H1 (cell line): ENCODE measurements around the gene ST6GALNAC2. TPM values are rescaled to one million over a fixed set of nuclear protein-coding genes. Genes with fewer than 3 reads are reported as not detected.

Source experiments
- CTCF ChIA-PET: fragments of 300-600 bp; sonication (Branson Sonifier 250); formaldehyde crosslinking; loops from one replicate; lab custom pipeline; 2021; ENCODE audit not compliant: partially characterized antibody; lab: Charles Lee
- POLR2A ChIA-PET: fragments of 300-600 bp; sonication (Branson Sonifier 250); formaldehyde crosslinking; loops from one replicate; lab custom pipeline; 2021; ENCODE audit warnings: inconsistent platforms; ENCODE audit not compliant: partially characterized antibody; lab: Charles Lee
- DNase-seq, 2 experiments: peaks; one replicate each; pipeline versions ENCODE4 v3.0.0 to v3.0.0-alpha.2; 2010 to 2022; ENCODE audit warnings: low spot score in 2 of 2, low read depth in 1 of 2, mixed read lengths in 1 of 2
- FAIRE-seq: peaks from 2 replicates; lab custom pipeline; 2011; peaks lifted over from hg19 to GRCh38; lab: Jason Lieb, UNC
- H2AFZ ChIP-seq: 2 replicates; pipeline ENCODE4 v1.8.1; 2012; ENCODE audit warnings: low read length, inconsistent platforms
- H2AK5ac ChIP-seq: 2 replicates; pipeline ENCODE4 v1.6.1; 2013; ENCODE audit warnings: low read depth, low read length
- H2BK120ac ChIP-seq: replicated peaks from 2 replicates; pipeline ENCODE3; 2013; ENCODE audit warnings: low read depth, low read length, inconsistent platforms
- H2BK12ac ChIP-seq: 2 replicates; pipeline ENCODE4 v1.6.1; 2013; ENCODE audit warnings: low read depth, low read length
- H2BK15ac ChIP-seq: 2 replicates; pipeline ENCODE4 v1.6.1; 2013; ENCODE audit warnings: low read length
- H2BK20ac ChIP-seq: 2 replicates; pipeline ENCODE4 v1.6.1; 2013; ENCODE audit warnings: low read length
- H2BK5ac ChIP-seq: 2 replicates; pipeline ENCODE4 v1.6.1; 2013; ENCODE audit warnings: low read depth, low read length
- H3K14ac ChIP-seq: 2 replicates; pipeline ENCODE4 v1.6.1; 2013; ENCODE audit warnings: inconsistent platforms; ENCODE audit not compliant: insufficient read length
- H3K18ac ChIP-seq: 2 replicates; pipeline ENCODE4 v1.6.1; 2013; ENCODE audit warnings: low read length; ENCODE audit errors: extremely low read depth
- H3K23ac ChIP-seq: 2 replicates; pipeline ENCODE4 v1.6.1; 2013; ENCODE audit warnings: inconsistent platforms; ENCODE audit not compliant: insufficient read length
- H3K23me2 ChIP-seq: 2 replicates; pipeline ENCODE4 v1.6.1; 2013; ENCODE audit warnings: low read depth, low read length
- H3K27ac ChIP-seq: 2 replicates; pipeline ENCODE4 v1.6.1; 2011; ENCODE audit warnings: low read depth, low read length, inconsistent platforms
- H3K27me3 ChIP-seq, 4 experiments: replicated peaks in 1 of 4; 1 replicate in 1 of 4; 2 replicates in 3 of 4; pipeline versions ENCODE4 v1.6.1 to v1.8.1; 2011 to 2013; ENCODE audit warnings: low read length in 3 of 4, mild to moderate bottlenecking in 3 of 4, inconsistent platforms in 2 of 4, mixed read lengths in 2 of 4, moderate library complexity in 1 of 4; ENCODE audit not compliant: control insufficient read depth in 3 of 4, insufficient read depth in 3 of 4; ENCODE audit errors: extremely low read depth in 1 of 4
- H3K36me3 ChIP-seq, 4 experiments: 2 replicates each; pipeline versions ENCODE4 v1.6.1 to v1.8.1; 2011 to 2013; ENCODE audit warnings: mild to moderate bottlenecking in 4 of 4, low read length in 3 of 4, moderate library complexity in 2 of 4, control low read depth in 1 of 4, inconsistent platforms in 1 of 4; ENCODE audit not compliant: insufficient read depth in 4 of 4, control insufficient read depth in 2 of 4
- H3K4ac ChIP-seq: replicated peaks from 2 replicates; pipeline ENCODE3; 2013; ENCODE audit warnings: low read length, low read depth, mixed read lengths, inconsistent platforms; ENCODE audit not compliant: insufficient read length
- H3K4me1 ChIP-seq, 4 experiments: replicated peaks in 1 of 4; 1 replicate in 1 of 4; 2 replicates in 3 of 4; pipeline versions ENCODE4 v1.6.1 to v1.8.1; 2011 to 2013; ENCODE audit warnings: low read length in 3 of 4, inconsistent platforms in 2 of 4, mixed read lengths in 1 of 4; ENCODE audit not compliant: insufficient read depth in 4 of 4, control insufficient read depth in 3 of 4
- H3K4me2 ChIP-seq, 2 experiments: 2 replicates each; pipeline versions ENCODE4 v1.6.1 to v1.8.1; 2011 to 2013; ENCODE audit warnings: low read depth in 2 of 2, low read length in 2 of 2, control low read depth in 1 of 2, inconsistent platforms in 1 of 2, mild to moderate bottlenecking in 1 of 2; ENCODE audit not compliant: insufficient read depth in 1 of 2
- H3K4me3 ChIP-seq, 4 experiments: fragments of 200-600, 300-600 bp in 1 of 4; sonication (generic), shearing (Covaris generic), sonication (Bioruptor Twin) in 1 of 4; 2 replicates each; pipeline versions ENCODE4 v1.5.1 to v1.8.1; 2011 to 2016; ENCODE audit warnings: low read length in 4 of 4, low read depth in 3 of 4, control low read depth in 2 of 4, inconsistent platforms in 2 of 4, mild to moderate bottlenecking in 2 of 4, mixed read lengths in 1 of 4, moderate library complexity in 1 of 4; ENCODE audit not compliant: insufficient read depth in 2 of 4; ENCODE audit errors: extremely low read depth in 1 of 4
- H3K56ac ChIP-seq: replicated peaks from 2 replicates; pipeline ENCODE3; 2013; ENCODE audit warnings: low read depth, mild to moderate bottlenecking, mixed read lengths, low read length, inconsistent platforms; ENCODE audit not compliant: insufficient read length
- H3K79me1 ChIP-seq: 2 replicates; pipeline ENCODE4 v1.6.1; 2013; ENCODE audit warnings: low read depth, low read length, control low read depth
- H3K79me2 ChIP-seq, 2 experiments: 2 replicates each; pipeline versions ENCODE4 v1.6.1 to v1.8.1; 2012 to 2013; ENCODE audit warnings: low read length in 2 of 2, mild to moderate bottlenecking in 2 of 2, inconsistent platforms in 1 of 2; ENCODE audit not compliant: insufficient read depth in 2 of 2, control insufficient read depth in 1 of 2
- H3K9ac ChIP-seq, 4 experiments: replicated peaks in 1 of 4; 1 replicate in 1 of 4; 2 replicates in 3 of 4; pipeline versions ENCODE4 v1.6.1 to v1.8.1; 2011 to 2013; ENCODE audit warnings: low read depth in 3 of 4, low read length in 3 of 4, control low read depth in 2 of 4, mild to moderate bottlenecking in 2 of 4, moderate library complexity in 2 of 4, inconsistent platforms in 1 of 4; ENCODE audit errors: extremely low read depth in 1 of 4
- H3K9me3 ChIP-seq, 2 experiments: 2 replicates each; pipeline versions ENCODE4 v1.6.1 to v1.8.1; 2012 to 2013; ENCODE audit warnings: mild to moderate bottlenecking in 2 of 2, moderate library complexity in 2 of 2, control low read depth in 1 of 2, inconsistent platforms in 1 of 2, low read depth in 1 of 2, low read length in 1 of 2, mixed read lengths in 1 of 2; ENCODE audit not compliant: insufficient read depth in 2 of 2
- H4K20me1 ChIP-seq, 2 experiments: replicated peaks in 1 of 2; 2 replicates each; pipeline versions ENCODE3 to v1.8.1; 2011 to 2013; ENCODE audit warnings: inconsistent platforms in 2 of 2, low read length in 2 of 2, mild to moderate bottlenecking in 1 of 2; ENCODE audit not compliant: insufficient read depth in 2 of 2, control insufficient read depth in 1 of 2
- H4K5ac ChIP-seq: 2 replicates; pipeline ENCODE4 v1.6.1; 2013; ENCODE audit warnings: low read length, low read depth, mixed read lengths, inconsistent platforms; ENCODE audit not compliant: insufficient read length
- H4K8ac ChIP-seq: 2 replicates; pipeline ENCODE4 v1.8.0; 2013; ENCODE audit warnings: mild to moderate bottlenecking, moderate library complexity, low read length, inconsistent platforms; ENCODE audit not compliant: insufficient read depth; ENCODE audit errors: extremely low read depth
- H4K91ac ChIP-seq: replicated peaks from 2 replicates; pipeline ENCODE3; 2013; ENCODE audit warnings: low read length, mixed read lengths, inconsistent platforms; ENCODE audit not compliant: insufficient read length
- POLR2A ChIP-seq, 2 experiments: IDR thresholded peaks; 1 replicate in 1 of 2; 2 replicates in 1 of 2; pipeline ENCODE4 v1.6.1; 2011; ENCODE audit warnings: low read depth in 2 of 2, low read length in 2 of 2, mild to moderate bottlenecking in 2 of 2; ENCODE audit errors: control extremely low read depth in 1 of 2
- POLR2AphosphoS5 ChIP-seq: IDR thresholded peaks from 2 replicates; pipeline ENCODE4 v1.6.1; 2011; ENCODE audit warnings: low read depth, low read length
- RAD21 ChIP-seq, 2 experiments: IDR thresholded peaks in 1 of 2; conservative IDR thresholded peaks in 1 of 2; 2 replicates each; pipeline ENCODE4 v1.6.1; 2011; ENCODE audit warnings: low read depth in 2 of 2, low read length in 2 of 2, improper control_type of control experiment in 1 of 2, inconsistent platforms in 1 of 2, mild to moderate bottlenecking in 1 of 2, moderate library complexity in 1 of 2
- TAF7 ChIP-seq: optimal IDR thresholded peaks from 2 replicates; pipeline ENCODE3; 2011; ENCODE audit warnings: low read depth, mild to moderate bottlenecking, inconsistent platforms, low read length, moderate library complexity, borderline replicate concordance
- WGBS, 2 experiments: shearing (Covaris generic) in 1 of 2; methylation state at CpG; one replicate each; pipeline versions ENCODE4 v1.1.6 to v1.1.7; 2013 to 2015; ENCODE audit warnings: low lambda C conversion rate in 2 of 2, mixed read lengths in 2 of 2, inconsistent platforms in 1 of 2, low coverage in 1 of 2, missing lambda C conversion rate in 1 of 2; ENCODE audit not compliant: insufficient replicate concordance in 2 of 2, insufficient coverage in 1 of 2, insufficient read length in 1 of 2; ENCODE audit errors: extremely low coverage in 1 of 2, missing lambda C conversion rate in 1 of 2; 5-methylcytosine and 5-hydroxymethylcytosine counted together
- polyA plus RNA-seq, 7 experiments: library from polyadenylated mRNA; depleted of rRNA in 3 of 7; stranded (reverse) in 5 of 7; unstranded in 2 of 7; fragments of >200 nt in 5 of 7; fragments of 200-250 nt in 2 of 7; gene quantifications; 1 replicate in 5 of 7; 2 replicates in 1 of 7; 4 replicates in 1 of 7; pipeline versions ENCODE4 v1.2.1 to v1.2.3, GENCODE V29; 2011 to 2013; ENCODE audit warnings: missing spikeins in 2 of 7, mixed read lengths in 2 of 7
- total RNA-seq: library from RNA; stranded (reverse); fragmentation: NEBNext Ultra II Directional; extraction: Animal tissue kit (Norgen Biotek cat#: 25700); gene quantifications from 2 replicates; pipeline ENCODE4 v1.2.1, GENCODE V29; 2021
- TF ChIP-seq, protein P1 (sequence below), 3 experiments: IDR thresholded peaks; 1 replicate in 2 of 3; 2 replicates in 1 of 3; pipeline versions ENCODE4 v1.5.1 to v1.6.1; 2011; ENCODE audit warnings: low read length in 3 of 3, mild to moderate bottlenecking in 3 of 3, inconsistent platforms in 2 of 3, low read depth in 1 of 3, moderate library complexity in 1 of 3; ENCODE audit not compliant: insufficient read depth in 1 of 3; ENCODE audit errors: control extremely low read depth in 1 of 3

Gene ST6GALNAC2
- total and polyA plus RNA-seq, 2 of the 8 experiments (the other 6 are each of a cell fraction or from before 2014, with no cell fraction given): 0.09 TPM; not detected in 1

DNA sequence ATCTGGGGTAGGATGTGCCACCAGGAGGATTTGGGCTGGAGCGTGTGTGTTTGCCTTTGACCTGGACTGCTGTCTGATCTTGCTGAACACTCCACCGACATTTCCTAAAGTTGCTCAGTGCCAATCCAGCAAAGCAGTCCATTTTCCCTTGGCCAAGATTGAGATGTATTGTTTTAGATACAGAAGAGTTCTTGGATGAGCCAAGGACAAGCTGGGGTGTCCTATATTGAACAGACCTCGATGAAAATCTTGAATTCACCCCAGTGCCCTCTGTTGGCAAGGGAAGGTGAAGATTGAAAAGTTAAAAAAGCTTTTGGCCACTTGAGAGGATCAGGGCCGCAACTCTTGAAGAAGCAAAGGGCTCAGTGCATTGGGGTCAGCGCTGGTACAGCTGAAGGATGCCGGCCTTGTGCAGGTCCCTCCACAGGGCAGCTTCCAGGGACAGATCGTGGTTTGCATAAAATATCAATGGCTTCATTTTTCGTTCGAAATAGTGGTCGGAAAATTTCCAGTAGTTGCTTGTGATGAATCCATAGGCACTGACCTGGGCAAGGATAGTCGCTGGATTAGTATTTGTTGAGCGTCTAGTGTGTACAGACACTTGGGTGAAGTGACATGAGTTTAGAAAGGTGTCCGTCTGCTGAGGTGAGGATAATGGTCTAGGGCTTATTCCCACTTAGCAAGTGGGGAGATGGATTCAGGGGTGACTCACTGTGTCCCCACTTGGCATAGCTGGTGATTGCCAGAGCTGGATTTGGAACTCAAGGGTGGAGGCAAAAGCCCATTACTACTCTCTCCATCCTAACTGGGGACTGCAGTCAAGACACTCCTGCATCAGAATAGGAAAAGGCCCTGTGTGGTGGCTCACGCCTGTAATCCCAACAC lies 19.7 kb downstream of the ST6GALNAC2 start:
- DNase-seq (no peak), FAIRE-seq (no peak)
- H3K36me3 ChIP-seq: peaks cover 22 to 50% (median 37%) of the 10 kb centered on the region in 4 experiments
- no peak overlapping the region for H2BK120ac ChIP-seq
- H2AK5ac ChIP-seq: no peak overlapping the region
- no peak overlapping the region for H3K23ac ChIP-seq
- no peak overlapping the region for H3K9ac ChIP-seq
- H3K4ac ChIP-seq: no peak overlapping the region
- H3K23me2 ChIP-seq: no peaks in the 10 kb centered on the region; the same call in 1 of the 2 replicates
- peaks cover 10% of the 10 kb centered on the region for H3K79me1 ChIP-seq
- ChIA-PET CTCF (interaction anchor here (0.8 to 9.3 kb wide), 20 partner anchors 9 to 704 kb away, joined by 3 to 71 read pairs (median 4); no protein-coding TSS in a partner anchor), POLR2A (interaction anchor here (0.7 to 7.7 kb wide), 24 partner anchors 7 to 118 kb away, joined by 3 to 133 read pairs (median 4); partner anchors contain the start of genes PRCD and ST6GALNAC2)
- peaks cover 32 to 35% of the 10 kb centered on the region in 2 experiments for H4K20me1 ChIP-seq
- no peak overlapping the region for H3K4me3 ChIP-seq
- no peak overlapping the region for H2BK5ac ChIP-seq
- H3K56ac ChIP-seq: no peak overlapping the region
- no peak overlapping the region for H3K18ac ChIP-seq
- TF ChIP-seq POLR2A (IDR thresholded peaks at IDR 0.05; ENCODE audit: control extremely low read depth in 1 of 2, low read depth in 2 of 2, low read length in 2 of 2): peak in 1 of 2 experiments; percentile 15
- TF ChIP-seq, protein P1, sequence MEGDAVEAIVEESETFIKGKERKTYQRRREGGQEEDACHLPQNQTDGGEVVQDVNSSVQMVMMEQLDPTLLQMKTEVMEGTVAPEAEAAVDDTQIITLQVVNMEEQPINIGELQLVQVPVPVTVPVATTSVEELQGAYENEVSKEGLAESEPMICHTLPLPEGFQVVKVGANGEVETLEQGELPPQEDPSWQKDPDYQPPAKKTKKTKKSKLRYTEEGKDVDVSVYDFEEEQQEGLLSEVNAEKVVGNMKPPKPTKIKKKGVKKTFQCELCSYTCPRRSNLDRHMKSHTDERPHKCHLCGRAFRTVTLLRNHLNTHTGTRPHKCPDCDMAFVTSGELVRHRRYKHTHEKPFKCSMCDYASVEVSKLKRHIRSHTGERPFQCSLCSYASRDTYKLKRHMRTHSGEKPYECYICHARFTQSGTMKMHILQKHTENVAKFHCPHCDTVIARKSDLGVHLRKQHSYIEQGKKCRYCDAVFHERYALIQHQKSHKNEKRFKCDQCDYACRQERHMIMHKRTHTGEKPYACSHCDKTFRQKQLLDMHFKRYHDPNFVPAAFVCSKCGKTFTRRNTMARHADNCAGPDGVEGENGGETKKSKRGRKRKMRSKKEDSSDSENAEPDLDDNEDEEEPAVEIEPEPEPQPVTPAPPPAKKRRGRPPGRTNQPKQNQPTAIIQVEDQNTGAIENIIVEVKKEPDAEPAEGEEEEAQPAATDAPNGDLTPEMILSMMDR (IDR thresholded peaks at IDR 0.05; ENCODE audit: control extremely low read depth in 1 of 3, insufficient read depth in 1 of 3, low read depth in 1 of 3, low read length in 3 of 3): peak in 1 of 3 experiments; percentile 14; a peak in 1 of 4 replicates
- TF ChIP-seq POLR2AphosphoS5: peak; percentile 41
- TF ChIP-seq RAD21 (IDR thresholded peaks at IDR 0.05 in 1 of 2, conservative IDR thresholded peaks at IDR 0.05 in 1 of 2; ENCODE audit: low read depth in 2 of 2, low read length in 2 of 2): peak in 1 of 2 experiments; percentile 17; a peak in 2 of 4 replicates
- TF ChIP-seq TAF7: no peak
- WGBS, 2 experiments: 92% methylated on average over 14 of the region's 14 CpGs; no CpG with 5 or more reads in 1 of the 2 experiments
- H3K4me2 ChIP-seq: no peak overlapping the region
- no peak overlapping the region for H2BK20ac ChIP-seq
- H3K4me1 ChIP-seq: peaks cover 0 to 21% (median 5%) of the 10 kb centered on the region in 4 experiments; a peak in 6 of 7 replicates
- peak overlapping the region; percentile 29; the same call in 1 of the 2 replicates for H3K27ac ChIP-seq
- no peaks in the 10 kb centered on the region; a peak in 1 of 7 replicates for H3K27me3 ChIP-seq
- H4K5ac ChIP-seq: no peak overlapping the region
- no peak overlapping the region for H2AFZ ChIP-seq
- peaks cover 0 to 19% of the 10 kb centered on the region in 2 experiments; a peak in 3 of 4 replicates for H3K79me2 ChIP-seq
- H4K91ac ChIP-seq: no peak overlapping the region
- H2BK15ac ChIP-seq: no peak overlapping the region
- H3K14ac ChIP-seq: no peak overlapping the region
- no peak overlapping the region for H2BK12ac ChIP-seq
- H3K9me3 ChIP-seq: no peaks in the 10 kb centered on the region
- no peak overlapping the region; the same call in 1 of the 2 replicates for H4K8ac ChIP-seq
